Psoas muscle (tissue), 8 donors: ENCODE data around the gene PHC2. TPM values are rescaled to one million over a fixed set of nuclear protein-coding genes. Genes with fewer than 3 reads are reported as not detected.

Experiments used
- ATAC-seq, 4 donors: fragments of 200-7000 bp; cut with Tn5 transposase; one replicate each; pipeline ENCODE4 v1.9.1; 2020; ENCODE audit warnings: moderate library complexity in 3 of 4, mild to moderate bottlenecking in 2 of 4
- DNase-seq, 2 donors: peaks; one replicate each; pipeline ENCODE4 v3.0.0-alpha.2; 2020
- H3K27ac ChIP-seq: fragments of 200-600 bp; one replicate; pipeline ENCODE4 v1.8.0; 2022
- H3K27me3 ChIP-seq, 3 donors: fragments of 200-600 bp in 1 of 3; one replicate each; pipeline versions ENCODE4 v1.6.1 to v1.8.0; 2013 to 2022; ENCODE audit warnings: low read length in 2 of 3, mild to moderate bottlenecking in 2 of 3, moderate library complexity in 1 of 3; ENCODE audit not compliant: insufficient read depth in 3 of 3
- H3K36me3 ChIP-seq, 2 donors: fragments of 200-600 bp in 1 of 2; one replicate each; pipeline versions ENCODE4 v1.6.1 to v1.8.0; 2013 to 2022; ENCODE audit warnings: low read depth in 1 of 2, mild to moderate bottlenecking in 1 of 2, moderate library complexity in 1 of 2; ENCODE audit not compliant: insufficient read depth in 1 of 2
- H3K4me1 ChIP-seq: fragments of 200-600 bp; one replicate; pipeline ENCODE4 v1.8.0; 2022
- H3K4me3 ChIP-seq: fragments of 200-600 bp; one replicate; pipeline ENCODE4 v1.8.0; 2022; ENCODE audit warnings: mild to moderate bottlenecking
- H3K9me3 ChIP-seq: fragments of 200-600 bp; one replicate; pipeline ENCODE4 v1.8.0; 2022
- WGBS, 3 donors: extraction: QIAGEN DNeasy Blood & Tissue Kit; methylation state at CpG; one replicate each; pipeline versions ENCODE4 v1.1.6 to v1.1.7; 2013; 5-methylcytosine and 5-hydroxymethylcytosine counted together
- intact Hi-C, 2 donors: fragments of 100-400 bp; cut with DNase I; formaldehyde crosslinking; loops; one replicate each; pipeline versions ENCODE4 v1.11.0 to v1.14.2; 2022
- polyA plus RNA-seq, 3 donors: library from polyadenylated mRNA; stranded (reverse); fragments of 200-250 nt; gene quantifications; one replicate each; pipeline ENCODE4 v1.2.3, GENCODE V29; 2013
- total RNA-seq, 4 donors: library from RNA; stranded (reverse); fragmentation: NEBNext Ultra II Directional in 2 of 4; extraction: Animal tissue kit (Norgen Biotek cat#: 25700) in 2 of 4; gene quantifications; one replicate each; pipeline versions ENCODE4 v1.2.1 to v1.2.4, GENCODE V29; 2021 to 2023
- TF ChIP-seq, protein P1 (sequence below): fragments of 200-600 bp; IDR thresholded peaks from one replicate; pipeline ENCODE4 v1.8.0; 2022; ENCODE audit warnings: antibody characterized with exemption
- donor health status: healthy with polysubstance abuse.
- donor health status: DM: no; HTN: no; CAD: no; lungs with moderate emphysema.
- donor health status: Bipolar disorder and iron deficiency.
- donor health status: healthy.
- donor health status: DM: yes; HTN: yes; CAD: no.
- donor health status: DM: no; HTN: no; CAD: no.
- donor health status: DM: no; HTN: no; CAD: no.
- donor health status: DM: yes; HTN: yes; CAD: no.

PHC2 gene
- total and polyA plus RNA-seq, 7 donors: 74.1 to 427 (median 338) TPM

DNA sequence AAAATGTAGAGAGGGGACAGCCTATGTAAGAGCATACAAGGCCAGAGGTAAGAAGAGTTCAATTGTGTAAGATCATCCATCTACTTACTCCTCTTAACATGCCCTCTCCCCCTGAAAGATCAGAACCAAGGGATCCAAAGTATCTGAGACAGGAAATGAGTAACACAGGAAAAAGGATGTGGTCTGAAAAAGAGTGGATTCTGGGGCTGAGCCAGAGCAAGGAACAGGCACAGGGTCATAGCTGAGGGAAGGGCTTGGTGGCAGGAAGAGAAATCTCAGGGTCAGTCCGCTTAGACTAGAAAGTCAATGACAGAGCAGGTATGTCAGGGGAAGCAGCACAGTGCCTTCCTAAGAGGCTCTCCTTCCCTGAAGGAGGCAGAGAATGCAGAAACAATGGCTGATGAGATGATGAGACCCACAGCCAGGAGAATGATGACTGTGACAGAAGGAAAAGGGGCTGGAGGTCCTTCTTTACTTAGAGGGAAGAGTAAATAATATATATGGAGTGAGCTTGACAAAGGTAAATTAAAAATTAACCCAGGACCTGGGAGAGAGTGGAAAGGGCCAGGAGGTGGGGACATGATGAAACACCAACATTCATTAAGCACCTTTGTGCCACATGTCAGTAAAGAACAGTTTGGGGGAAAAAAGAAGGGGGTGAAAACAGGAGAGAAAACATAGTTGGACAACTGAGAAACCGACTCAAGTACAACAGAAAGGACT lies 83.8 kb downstream of the PHC2 start:
- TF ChIP-seq, protein P1, sequence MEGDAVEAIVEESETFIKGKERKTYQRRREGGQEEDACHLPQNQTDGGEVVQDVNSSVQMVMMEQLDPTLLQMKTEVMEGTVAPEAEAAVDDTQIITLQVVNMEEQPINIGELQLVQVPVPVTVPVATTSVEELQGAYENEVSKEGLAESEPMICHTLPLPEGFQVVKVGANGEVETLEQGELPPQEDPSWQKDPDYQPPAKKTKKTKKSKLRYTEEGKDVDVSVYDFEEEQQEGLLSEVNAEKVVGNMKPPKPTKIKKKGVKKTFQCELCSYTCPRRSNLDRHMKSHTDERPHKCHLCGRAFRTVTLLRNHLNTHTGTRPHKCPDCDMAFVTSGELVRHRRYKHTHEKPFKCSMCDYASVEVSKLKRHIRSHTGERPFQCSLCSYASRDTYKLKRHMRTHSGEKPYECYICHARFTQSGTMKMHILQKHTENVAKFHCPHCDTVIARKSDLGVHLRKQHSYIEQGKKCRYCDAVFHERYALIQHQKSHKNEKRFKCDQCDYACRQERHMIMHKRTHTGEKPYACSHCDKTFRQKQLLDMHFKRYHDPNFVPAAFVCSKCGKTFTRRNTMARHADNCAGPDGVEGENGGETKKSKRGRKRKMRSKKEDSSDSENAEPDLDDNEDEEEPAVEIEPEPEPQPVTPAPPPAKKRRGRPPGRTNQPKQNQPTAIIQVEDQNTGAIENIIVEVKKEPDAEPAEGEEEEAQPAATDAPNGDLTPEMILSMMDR: no peak
- WGBS, 3 donors: 25 to 43% (median 41%) methylated on average over 2 of the region's 2 CpGs
- H3K27ac ChIP-seq: peak overlapping the region; percentile 98
- intact Hi-C loops: no loop called here
- no peaks in the 10 kb centered on the region for H3K27me3 ChIP-seq
- peaks cover 64% of the 10 kb centered on the region for H3K4me1 ChIP-seq
- peak overlapping the region; percentile 85 for H3K4me3 ChIP-seq
- ATAC-seq (peak; percentile 34 to 50 (median 43)), DNase-seq (peak; percentile 71 to 74)
- H3K9me3 ChIP-seq: no peaks in the 10 kb centered on the region
- peaks cover 9 to 30% of the 10 kb centered on the region in 2 donors for H3K36me3 ChIP-seq

DNA sequence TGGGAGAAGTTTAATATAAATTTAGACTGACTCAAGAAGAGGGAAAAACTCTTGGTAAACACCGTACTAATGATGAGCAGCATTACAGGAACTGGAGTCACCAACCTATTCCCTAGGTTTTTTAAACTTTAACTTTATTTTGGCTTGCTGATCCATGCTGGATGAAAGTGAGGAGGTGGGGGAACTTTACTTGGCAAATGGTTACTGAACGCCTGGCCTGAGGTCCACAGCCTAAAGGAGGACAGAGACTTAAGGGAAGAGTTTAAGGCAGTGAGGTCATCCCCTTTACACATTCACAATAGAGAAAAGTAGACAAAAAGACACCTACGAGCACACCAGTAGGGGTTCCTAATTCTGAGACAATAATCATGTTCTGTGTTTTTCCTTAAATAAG lies 84.4 kb downstream of the PHC2 start:
- TF ChIP-seq, protein P1: no peak
- peaks cover 9 to 35% of the 10 kb centered on the region in 2 donors for H3K36me3 ChIP-seq
- no peaks in the 10 kb centered on the region for H3K27me3 ChIP-seq
- peak overlapping the region; percentile 85 for H3K4me3 ChIP-seq
- DNase-seq: no peak
- H3K4me1 ChIP-seq: peaks cover 70% of the 10 kb centered on the region
- WGBS, 3 donors: 17 to 25% (median 19%) methylated on average over 3 of the region's 3 CpGs
- intact Hi-C loops: no loop called here
- ATAC-seq: no peak
- H3K27ac ChIP-seq: peak overlapping the region; percentile 98
- H3K9me3 ChIP-seq: no peaks in the 10 kb centered on the region

DNA sequence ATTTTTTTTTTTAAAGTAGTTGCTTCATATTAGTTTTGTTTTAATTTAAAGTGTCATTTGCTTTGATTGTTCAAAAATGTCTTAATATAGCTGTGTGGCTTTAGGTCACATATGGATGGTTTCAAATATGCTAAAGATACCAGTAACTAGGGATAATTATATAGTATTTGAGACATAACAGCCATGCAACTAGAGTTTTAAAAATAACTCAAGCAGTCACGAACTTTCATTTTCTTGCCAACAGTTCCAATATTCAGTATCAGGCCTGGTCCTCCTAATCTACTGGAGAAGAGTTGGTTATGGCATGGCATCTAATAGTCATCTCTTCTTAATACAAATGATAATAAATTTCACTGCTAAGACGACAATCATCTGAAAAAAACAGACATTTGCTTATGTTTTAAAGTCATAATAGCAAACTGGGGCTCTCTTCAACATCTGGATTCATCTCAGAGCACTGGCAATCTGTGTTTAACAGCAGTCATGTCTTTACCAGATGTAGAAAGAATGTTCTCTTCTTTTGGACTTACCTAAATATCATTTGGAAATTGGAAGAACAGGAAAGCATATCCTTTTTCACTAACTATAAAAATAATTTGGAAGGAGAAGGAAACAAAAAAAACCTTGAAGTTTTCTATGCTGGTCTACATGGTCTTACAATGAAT lies 85.9 kb downstream of the PHC2 start:
- ATAC-seq: no peak
- Histone ChIP-seq H3K9me3 (no peaks in the 10 kb centered on the region), H3K36me3 (peaks cover 13 to 47% of the 10 kb centered on the region in 2 donors), H3K4me1 (peaks cover 77% of the 10 kb centered on the region), H3K4me3 (peak overlapping the region; percentile 85), H3K27me3 (no peaks in the 10 kb centered on the region), H3K27ac (peak overlapping the region; percentile 98)
- TF ChIP-seq, protein P1: no peak
- WGBS, 3 donors: 11 to 13% (median 13%) methylated on average over 2 of the region's 2 CpGs
- no peak for DNase-seq
- intact Hi-C loops: no loop called here

DNA sequence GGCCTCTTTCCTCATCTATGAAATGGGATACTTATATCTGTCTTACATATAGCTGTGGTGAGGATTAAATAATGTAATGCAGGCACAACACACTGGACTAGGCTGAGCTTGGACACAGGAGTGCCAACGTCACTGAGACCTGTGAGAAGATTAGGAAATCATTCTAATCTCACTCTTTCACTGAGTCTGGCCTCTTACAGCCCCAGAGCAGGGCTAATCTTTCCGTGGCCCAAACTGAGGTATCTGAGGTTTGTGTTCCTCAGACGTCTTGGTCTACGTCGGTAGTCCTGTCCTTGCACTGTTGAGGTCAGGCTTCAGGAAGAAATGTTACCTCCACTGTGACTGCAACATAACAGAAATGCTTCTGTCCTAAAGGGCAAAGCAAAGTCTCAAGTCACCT lies 87.4 kb downstream of the PHC2 start:
- DNase-seq (no peak), ATAC-seq (peak in 3 of 4 donors; percentile 5 to 27 (median 12))
- H3K27ac ChIP-seq: peak overlapping the region; percentile 98
- H3K27me3 ChIP-seq: no peaks in the 10 kb centered on the region
- H3K4me1 ChIP-seq: peaks cover 92% of the 10 kb centered on the region
- TF ChIP-seq, protein P1: no peak
- intact Hi-C loops: no loop called here
- peaks cover 13 to 47% of the 10 kb centered on the region in 2 donors for H3K36me3 ChIP-seq
- peak overlapping the region; percentile 85 for H3K4me3 ChIP-seq
- no peaks in the 10 kb centered on the region for H3K9me3 ChIP-seq
- WGBS, 3 donors: 10 to 22% (median 13%) methylated on average over 5 of the region's 5 CpGs
